CD4-positive, alpha-beta T cell (primary cell): Measurements from ENCODE around the gene MCRIP2. TPM values are rescaled to one million over a fixed set of nuclear protein-coding genes. Genes with fewer than 3 reads are reported as not detected.

ENCODE experiments used
- ATAC-seq: fragments of 200-7000 bp; cut with Tn5 transposase; one replicate; pipeline ENCODE4 v1.10.0; 2022; ENCODE audit warnings: mild to moderate bottlenecking; ENCODE audit not compliant: poor library complexity
- CTCF ChIA-PET: fragments of 350-600 bp; sonication (Branson Sonifier 250); formaldehyde crosslinking; loops from one replicate; lab custom pipeline; 2021; ENCODE audit warnings: antibody characterized with exemption, inconsistent platforms; lab: Charles Lee
- POLR2A ChIA-PET: fragments of 350-600 bp; sonication (Branson Sonifier 250); formaldehyde crosslinking; loops from one replicate; lab custom pipeline; 2021; ENCODE audit warnings: antibody characterized with exemption, inconsistent platforms; lab: Charles Lee
- DNase-seq, 14 experiments: peaks; one replicate each; pipeline ENCODE4 v3.0.0-alpha.2; 2013 to 2020; ENCODE audit warnings: mixed read lengths in 2 of 14
- H3K27ac ChIP-seq, 2 donors: one replicate each; pipeline versions ENCODE4 v1.5.1 to v1.7.0; 2013; ENCODE audit warnings: low read length in 2 of 2, low read depth in 1 of 2, mild to moderate bottlenecking in 1 of 2
- H3K27me3 ChIP-seq, 2 experiments: 1 replicate in 1 of 2; 2 replicates in 1 of 2; pipeline versions ENCODE4 v1.6.1 to v1.7.0; 2013; ENCODE audit warnings: low read length in 2 of 2, control low read depth in 1 of 2, mild to moderate bottlenecking in 1 of 2, moderate library complexity in 1 of 2; ENCODE audit not compliant: insufficient read depth in 2 of 2, control insufficient read depth in 1 of 2
- H3K36me3 ChIP-seq: one replicate; pipeline ENCODE4 v1.6.1; 2013; ENCODE audit warnings: low read length, control low read depth; ENCODE audit not compliant: insufficient read depth
- H3K4me1 ChIP-seq: one replicate; pipeline ENCODE4 v1.6.1; 2013; ENCODE audit warnings: low read length, control low read depth; ENCODE audit not compliant: insufficient read depth
- H3K4me3 ChIP-seq: one replicate; pipeline ENCODE4 v1.5.1; 2013; ENCODE audit warnings: mild to moderate bottlenecking, low read length, moderate library complexity
- H3K9me3 ChIP-seq, 2 experiments: 1 replicate in 1 of 2; 2 replicates in 1 of 2; pipeline versions ENCODE4 v1.6.1 to v1.7.0; 2013; ENCODE audit warnings: low read length in 2 of 2, mild to moderate bottlenecking in 2 of 2, control low read depth in 1 of 2, moderate library complexity in 1 of 2; ENCODE audit not compliant: control insufficient read depth in 1 of 2, insufficient read depth in 1 of 2
- H3K27ac Mint-ChIP-seq: one replicate; pipeline ENCODE4 v1.8.0; 2020; ENCODE audit warnings: mixed read lengths
- H3K27me3 Mint-ChIP-seq: one replicate; pipeline ENCODE4 v1.8.0; 2021; ENCODE audit warnings: mixed read lengths
- H3K36me3 Mint-ChIP-seq: one replicate; pipeline ENCODE4 v1.8.0; 2021; ENCODE audit warnings: low read depth, mixed read lengths
- H3K4me1 Mint-ChIP-seq: one replicate; pipeline ENCODE4 v1.8.0; 2021; ENCODE audit warnings: low read depth, mixed read lengths
- H3K4me3 Mint-ChIP-seq: one replicate; pipeline ENCODE4 v1.8.0; 2020; ENCODE audit warnings: mild to moderate bottlenecking, mixed read lengths
- H3K9me3 Mint-ChIP-seq: one replicate; pipeline ENCODE4 v1.8.0; 2020; ENCODE audit warnings: mixed read lengths
- intact Hi-C, 2 experiments: fragments of 100-400 bp; cut with DNase I in 1 of 2; cut with micrococcal nuclease in 1 of 2; formaldehyde crosslinking; loops; one replicate each; pipeline versions ENCODE4 v1.15.1 to v1.9.0; 2023 to 2025; cut with DNase I, micrococcal nuclease
- total RNA-seq, 174 experiments: library from RNA in 2 of 174; stranded (reverse) in 2 of 174; gene quantifications; one replicate each; pipeline ENCODE4 v1.2.3 and lab custom pipeline; 2021 to 2026
- TF ChIP-seq, protein P1 (sequence below): fragments of 200-600 bp; IDR thresholded peaks from one replicate; pipeline ENCODE4 v1.8.0; 2022; ENCODE audit warnings: antibody characterized with exemption, mild to moderate bottlenecking

MCRIP2 gene
- total RNA-seq, 2 experiments from 2014 or later: 11.4 to 14.6 TPM

DNA sequence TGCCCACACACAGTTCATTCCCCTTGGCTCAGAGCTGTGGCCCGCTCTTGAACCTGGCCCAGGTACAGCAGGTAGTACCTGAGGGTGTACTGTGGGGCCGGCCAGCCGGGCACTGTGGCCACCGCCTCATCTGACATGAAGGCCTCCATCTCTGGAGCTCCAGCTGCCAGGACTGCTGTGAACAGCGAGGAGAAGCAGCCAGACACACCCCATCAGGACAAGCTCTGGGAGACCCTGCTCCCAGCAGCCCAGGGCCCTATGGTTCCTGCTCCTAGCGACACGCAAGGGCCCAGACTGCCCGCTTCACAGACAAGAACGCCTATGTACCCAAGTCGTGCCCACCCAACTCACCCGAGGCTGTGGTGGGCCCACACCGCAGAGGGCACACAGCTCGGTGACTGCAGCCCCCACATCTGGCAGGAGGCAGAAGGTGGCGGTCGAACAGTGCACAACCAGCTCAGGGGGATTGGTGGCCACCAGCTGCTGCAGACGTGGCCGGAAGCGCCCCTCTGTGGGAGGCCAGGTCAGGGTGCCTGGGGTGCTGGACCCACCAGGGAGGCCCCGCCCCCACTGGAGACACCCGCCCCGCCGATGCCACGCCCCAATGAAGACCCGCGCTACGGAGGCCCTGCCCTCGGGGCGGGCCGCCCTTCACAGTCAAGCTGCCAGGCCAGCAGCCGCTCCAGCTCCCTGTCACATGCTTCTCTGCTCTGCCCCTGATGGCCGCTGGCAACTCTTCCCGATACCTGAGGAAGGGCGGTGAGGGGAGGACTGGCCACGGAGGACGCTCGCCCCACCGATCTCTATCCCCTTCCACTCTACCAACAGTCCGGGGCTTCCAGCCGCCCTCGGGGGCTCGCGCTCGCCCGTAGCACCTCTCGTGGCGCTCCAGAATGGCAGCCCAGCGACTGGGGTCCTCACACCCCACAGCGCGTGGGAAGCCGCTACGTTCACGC is 37.5 kb downstream of the MCRIP2 start:
- CTCF ChIA-PET: interaction anchor here (1.2 kb wide), 1 partner anchor 11 kb away, joined by 3 read pairs; the partner anchor contains the start of gene RHOT2
- DNase-seq: peak in 6 of 14 experiments; percentile 38 to 79 (median 52)
- TF ChIP-seq, protein P1, sequence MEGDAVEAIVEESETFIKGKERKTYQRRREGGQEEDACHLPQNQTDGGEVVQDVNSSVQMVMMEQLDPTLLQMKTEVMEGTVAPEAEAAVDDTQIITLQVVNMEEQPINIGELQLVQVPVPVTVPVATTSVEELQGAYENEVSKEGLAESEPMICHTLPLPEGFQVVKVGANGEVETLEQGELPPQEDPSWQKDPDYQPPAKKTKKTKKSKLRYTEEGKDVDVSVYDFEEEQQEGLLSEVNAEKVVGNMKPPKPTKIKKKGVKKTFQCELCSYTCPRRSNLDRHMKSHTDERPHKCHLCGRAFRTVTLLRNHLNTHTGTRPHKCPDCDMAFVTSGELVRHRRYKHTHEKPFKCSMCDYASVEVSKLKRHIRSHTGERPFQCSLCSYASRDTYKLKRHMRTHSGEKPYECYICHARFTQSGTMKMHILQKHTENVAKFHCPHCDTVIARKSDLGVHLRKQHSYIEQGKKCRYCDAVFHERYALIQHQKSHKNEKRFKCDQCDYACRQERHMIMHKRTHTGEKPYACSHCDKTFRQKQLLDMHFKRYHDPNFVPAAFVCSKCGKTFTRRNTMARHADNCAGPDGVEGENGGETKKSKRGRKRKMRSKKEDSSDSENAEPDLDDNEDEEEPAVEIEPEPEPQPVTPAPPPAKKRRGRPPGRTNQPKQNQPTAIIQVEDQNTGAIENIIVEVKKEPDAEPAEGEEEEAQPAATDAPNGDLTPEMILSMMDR: no peak
- ATAC-seq: peak; percentile 3
- POLR2A ChIA-PET: interaction anchor here (1.0 to 4.8 kb wide), 5 partner anchors 9 to 42 kb away, joined by 3 to 55 read pairs (median 7); partner anchors contain the start of genes RHOT2 and WDR24
- Mint-ChIP-seq H3K9me3 (no peaks in the 10 kb centered on the region), H3K27me3 (no peaks in the 10 kb centered on the region), H3K36me3 (peaks cover 23% of the 10 kb centered on the region), H3K4me3 (peak overlapping the region; percentile 87), H3K27ac (peak overlapping the region; percentile 64), H3K4me1 (peaks cover 26% of the 10 kb centered on the region)
- peak overlapping the region; percentile 72 for H3K4me3 ChIP-seq
- peaks cover 8 to 12% of the 10 kb centered on the region in 2 experiments for H3K27me3 ChIP-seq
- peaks cover 18% of the 10 kb centered on the region for H3K36me3 ChIP-seq
- H3K4me1 ChIP-seq: peaks cover 68% of the 10 kb centered on the region
- intact Hi-C loops: no loop called here
- peak overlapping the region in 1 of 2 donors; percentile 24 for H3K27ac ChIP-seq
- no peaks in the 10 kb centered on the region for H3K9me3 ChIP-seq

DNA sequence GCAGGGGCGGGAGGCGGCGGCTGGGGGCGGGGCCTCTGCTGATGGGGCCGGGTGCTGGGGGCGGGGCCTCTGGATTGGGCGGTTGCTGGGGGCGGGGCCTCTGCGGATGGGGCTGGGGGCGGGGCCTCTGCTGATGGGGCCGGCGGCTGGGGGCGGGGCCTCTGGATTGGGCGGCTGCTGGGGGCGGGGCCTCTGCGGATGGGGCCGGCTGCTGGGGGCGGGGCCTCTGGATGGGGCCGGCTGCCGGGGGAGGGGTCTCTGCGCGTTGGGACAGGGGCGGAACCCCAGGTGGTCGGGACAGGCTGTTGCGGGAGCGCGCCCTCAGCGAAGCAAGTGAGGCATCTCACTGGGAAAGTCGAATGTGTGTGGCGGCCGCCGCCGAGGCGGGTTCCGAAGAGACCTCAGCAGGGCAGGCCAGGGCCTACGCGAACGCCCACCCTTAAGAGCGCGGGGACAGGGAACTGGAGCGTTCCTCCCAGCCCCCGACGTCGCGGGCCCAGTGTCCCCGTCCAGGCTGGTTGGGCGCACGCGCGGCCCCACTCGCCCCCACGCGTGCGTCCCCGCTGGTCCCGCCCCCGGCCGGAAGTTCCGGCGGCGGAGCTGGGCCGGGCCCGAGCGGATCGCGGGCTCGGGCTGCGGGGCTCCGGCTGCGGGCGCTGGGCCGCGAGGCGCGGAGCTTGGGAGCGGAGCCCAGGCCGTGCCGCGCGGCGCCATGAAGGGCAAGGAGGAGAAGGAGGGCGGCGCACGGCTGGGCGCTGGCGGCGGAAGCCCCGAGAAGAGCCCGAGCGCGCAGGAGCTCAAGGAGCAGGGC is 38.4 kb downstream of the MCRIP2 start, which contains the start of gene STUB1:
TSS of gene STUB1 (plus strand) at position 597 of the 811 bp plus-strand sequence. CDS start at position 713, 116 bp downstream.
- H3K9me3 Mint-ChIP-seq: no peaks in the 10 kb centered on the region
- DNase-seq: peak; percentile 75 to 97 (median 85)
- peaks cover 19% of the 10 kb centered on the region for H3K36me3 Mint-ChIP-seq
- TF ChIP-seq, protein P1: no peak
- Histone ChIP-seq H3K4me1 (peaks cover 73% of the 10 kb centered on the region), H3K9me3 (no peaks in the 10 kb centered on the region), H3K36me3 (peaks cover 18% of the 10 kb centered on the region), H3K4me3 (peak within 1 kb of the TSS; percentile 76), H3K27ac (peak within 1 kb of the TSS; percentile 41 to 91), H3K27me3 (peaks cover 6 to 9% of the 10 kb centered on the region in 2 experiments)
- ChIA-PET CTCF (no interaction called here), POLR2A (interaction anchor here (0.7 to 4.8 kb wide), 17 partner anchors 9 to 1525 kb away, joined by 3 to 55 read pairs (median 4); partner anchors contain the start of genes ANTKMT, METTL26, MLST8 and RHOT2)
- peak within 1 kb of the TSS; percentile 70 for H3K27ac Mint-ChIP-seq
- peak; percentile 63 for ATAC-seq
- H3K27me3 Mint-ChIP-seq: no peaks in the 10 kb centered on the region
- peaks cover 23% of the 10 kb centered on the region for H3K4me1 Mint-ChIP-seq
- H3K4me3 Mint-ChIP-seq: peak within 1 kb of the TSS; percentile 86
- intact Hi-C loops: no loop called here

DNA sequence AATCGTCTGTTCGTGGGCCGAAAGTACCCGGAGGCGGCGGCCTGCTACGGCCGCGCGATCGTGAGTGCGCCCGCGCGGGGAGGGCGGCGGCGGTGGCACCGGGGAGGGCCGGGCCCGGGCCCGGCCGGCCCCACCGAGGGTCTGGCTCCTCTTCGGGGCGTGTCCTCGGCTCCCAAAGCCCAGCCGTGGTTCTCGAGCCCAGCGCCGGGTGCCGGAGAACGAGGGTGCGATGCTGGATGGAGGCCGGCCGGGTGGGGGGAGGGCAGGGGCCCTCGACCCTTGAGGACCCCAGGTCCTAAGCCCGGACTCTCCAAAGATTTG is 39.0 kb downstream of the MCRIP2 start:
- ATAC-seq: no peak
- peaks cover 5% of the 10 kb centered on the region in 2 experiments for H3K27me3 ChIP-seq
- H3K9me3 ChIP-seq: no peaks in the 10 kb centered on the region
- Mint-ChIP-seq H3K9me3 (no peaks in the 10 kb centered on the region), H3K4me1 (peaks cover 20% of the 10 kb centered on the region), H3K4me3 (peak overlapping the region; percentile 83), H3K36me3 (peaks cover 19% of the 10 kb centered on the region), H3K27ac (peak overlapping the region; percentile 70), H3K27me3 (no peaks in the 10 kb centered on the region)
- H3K36me3 ChIP-seq: peaks cover 18% of the 10 kb centered on the region
- TF ChIP-seq, protein P1: no peak
- intact Hi-C loops: no loop called here
- H3K4me1 ChIP-seq: peaks cover 74% of the 10 kb centered on the region
- CTCF ChIA-PET: no interaction called here
- H3K27ac ChIP-seq: peak overlapping the region; percentile 41 to 53
- POLR2A ChIA-PET: interaction anchor here (0.7 to 4.8 kb wide), 14 partner anchors 9 to 1525 kb away, joined by 3 to 55 read pairs (median 4); partner anchors contain the start of genes ANTKMT, METTL26, MLST8 and RHOT2
- H3K4me3 ChIP-seq: peak overlapping the region; percentile 76
- DNase-seq: no peak
